A673 (cell line): Measurements from ENCODE around the gene ATP8A1. TPM values are rescaled to one million over a fixed set of nuclear protein-coding genes. Genes with fewer than 3 reads are reported as not detected.

ENCODE experiments used
- BruUV-seq: library from RNA; stranded (reverse); fragments of 400-500 nt; replicated peaks from 2 replicates; lab custom pipeline; 2021; lab: Mats Ljungman, UMichigan
- CTCF ChIA-PET: fragments of 300-600 bp; sonication (Branson Sonifier 250); formaldehyde crosslinking; loops from one replicate; lab custom pipeline; 2022; ENCODE audit warnings: antibody characterized with exemption; lab: Charles Lee
- POLR2A ChIA-PET: fragments of 300-600 bp; sonication (Branson Sonifier 250); formaldehyde crosslinking; loops from one replicate; lab custom pipeline; 2022; ENCODE audit warnings: antibody characterized with exemption; ENCODE audit not compliant: low non-redundant PET; lab: Charles Lee
- DNase-seq: peaks from one replicate; pipeline ENCODE4 v3.0.0-alpha.2; 2015; ENCODE audit warnings: low spot score
- H3K27ac ChIP-seq: fragments of 200-600 bp; sonication (generic); 2 replicates; pipeline ENCODE4 v1.5.1; 2016; ENCODE audit warnings: mixed run types, low read depth, mild to moderate bottlenecking, mixed read lengths, antibody characterized with exemption, low read length; ENCODE audit not compliant: poor library complexity, severe bottlenecking
- H3K27me3 ChIP-seq: fragments of 200-600 bp; sonication (generic); replicated peaks from 2 replicates; pipeline ENCODE4 v1.6.1; 2017; ENCODE audit warnings: mixed run types, low read depth, mild to moderate bottlenecking, mixed read lengths, antibody characterized with exemption, low read length; ENCODE audit not compliant: insufficient read depth, poor library complexity
- H3K36me3 ChIP-seq: fragments of 200-600 bp; sonication (generic); 2 replicates; pipeline ENCODE4 v1.6.1; 2016; ENCODE audit warnings: mixed run types, mild to moderate bottlenecking, mixed read lengths, antibody characterized with exemption, low read length; ENCODE audit not compliant: insufficient read depth, poor library complexity, severe bottlenecking
- H3K4me1 ChIP-seq: fragments of 200-600 bp; sonication (generic); 2 replicates; pipeline ENCODE4 v1.6.1; 2017; ENCODE audit warnings: mixed run types, mild to moderate bottlenecking, mixed read lengths, antibody characterized with exemption, low read length; ENCODE audit not compliant: insufficient read depth, poor library complexity, severe bottlenecking
- H3K4me3 ChIP-seq: fragments of 200-600 bp; sonication (generic); 2 replicates; pipeline ENCODE4 v1.5.1; 2016; ENCODE audit warnings: low read depth, mixed run types, mild to moderate bottlenecking, mixed read lengths, low read length; ENCODE audit not compliant: poor library complexity, severe bottlenecking
- H3K9me3 ChIP-seq: fragments of 200-600 bp; sonication (generic); 2 replicates; pipeline ENCODE4 v1.6.1; 2016; ENCODE audit warnings: mixed run types, low read depth, mild to moderate bottlenecking, mixed read lengths, antibody characterized with exemption, low read length; ENCODE audit not compliant: poor library complexity, severe bottlenecking
- CTCF ChIP-seq: fragments of 300-800, 200-600 bp; sonication (generic); conservative IDR thresholded peaks from 2 replicates; pipeline ENCODE4 v1.5.1; 2017; ENCODE audit warnings: low read depth, mild to moderate bottlenecking, antibody characterized with exemption, low read length, moderate library complexity, mixed read lengths
- EZH2 ChIP-seq: fragments of 200-600 bp; sonication (generic); IDR thresholded peaks from 2 replicates; pipeline ENCODE4 v1.6.1; 2017; ENCODE audit warnings: borderline replicate concordance, low read depth, mild to moderate bottlenecking, mixed read lengths, antibody characterized with exemption, low read length; ENCODE audit not compliant: poor library complexity, severe bottlenecking
- intact Hi-C: fragments of 100-400 bp; cut with micrococcal nuclease; formaldehyde crosslinking; loops from one replicate; pipeline ENCODE4 v1.10.0; 2022; ENCODE audit not compliant: unreplicated experiment
- total RNA-seq: library from RNA; stranded (reverse); gene quantifications from 2 replicates; pipeline ENCODE4 v1.2.3, GENCODE V29; 2021

ATP8A1 gene
- total RNA-seq, 1 experiment from 2014 or later, result 0.28 TPM

GRCh38 chr4:42672359-42673081 lies 15.6 kb upstream of the ATP8A1 start:
- no peaks in the 10 kb centered on the region for H3K27me3 ChIP-seq
- no peak overlapping the region for H3K4me3 ChIP-seq
- intact Hi-C loops, result no loop called here
- H3K9me3 ChIP-seq, result no peaks in the 10 kb centered on the region
- BruUV-seq, result no TSS peak
- H3K4me1 ChIP-seq, result no peaks in the 10 kb centered on the region
- CTCF ChIA-PET, result no interaction called here
- TF ChIP-seq CTCF (no peak), EZH2 (no peak)
- POLR2A ChIA-PET, result no interaction called here
- no peaks in the 10 kb centered on the region for H3K36me3 ChIP-seq
- H3K27ac ChIP-seq, result no peak overlapping the region
- DNase-seq, result no peak

- BruUV-seq, result no TSS peak
- H3K27me3 ChIP-seq, result no peaks in the 10 kb centered on the region
- TF ChIP-seq EZH2 (no peak), CTCF (no peak)
- no peak for DNase-seq
- intact Hi-C loops, result no loop called here
- POLR2A ChIA-PET, result no interaction called here
- no peaks in the 10 kb centered on the region for H3K4me1 ChIP-seq
- H3K9me3 ChIP-seq, result no peaks in the 10 kb centered on the region
- no peak overlapping the region for H3K4me3 ChIP-seq
- no peak overlapping the region for H3K27ac ChIP-seq
- H3K36me3 ChIP-seq, result no peaks in the 10 kb centered on the region
- CTCF ChIA-PET, result no interaction called here
Observed at GRCh38 chr4:42671431-42672194, 14.7 kb upstream of the ATP8A1 start.

GRCh38 chr4:42658261-42658660 lies 1.4 kb upstream of the ATP8A1 start:
- POLR2A ChIA-PET, result no interaction called here
- Histone ChIP-seq H3K27me3 (peaks cover 15% of the 10 kb centered on the region), H3K27ac (no peak overlapping the region), H3K9me3 (no peaks in the 10 kb centered on the region), H3K4me1 (no peaks in the 10 kb centered on the region), H3K36me3 (no peaks in the 10 kb centered on the region), H3K4me3 (no peak overlapping the region)
- no TSS peak for BruUV-seq
- DNase-seq, result no peak
- intact Hi-C loops, result no loop called here
- CTCF ChIA-PET, result no interaction called here
- no peak for TF ChIP-seq CTCF
- no peak for TF ChIP-seq EZH2
